ENCODE data around the gene THRB.

DNA sequence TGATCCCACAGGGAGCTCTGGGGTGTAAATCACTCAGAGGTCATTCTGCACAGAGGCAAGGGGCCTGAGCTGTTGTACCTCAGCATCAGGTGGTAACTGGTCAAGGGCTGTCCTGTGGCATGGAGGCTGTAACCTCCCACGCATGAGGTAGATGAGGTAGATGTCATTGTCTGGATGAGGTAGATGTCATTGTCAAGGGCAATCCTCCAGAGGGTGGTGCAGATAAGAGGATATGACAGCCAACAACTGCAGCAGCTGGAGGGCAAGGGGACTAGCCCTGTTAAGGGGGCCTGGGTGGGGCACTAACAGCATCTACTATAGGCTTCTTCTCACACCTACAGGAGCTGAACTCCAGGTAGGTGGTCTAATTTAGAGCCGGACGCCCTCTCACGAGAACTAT, 55.6 kb downstream of the THRB start:
- TF ChIP-seq, protein P1, sequence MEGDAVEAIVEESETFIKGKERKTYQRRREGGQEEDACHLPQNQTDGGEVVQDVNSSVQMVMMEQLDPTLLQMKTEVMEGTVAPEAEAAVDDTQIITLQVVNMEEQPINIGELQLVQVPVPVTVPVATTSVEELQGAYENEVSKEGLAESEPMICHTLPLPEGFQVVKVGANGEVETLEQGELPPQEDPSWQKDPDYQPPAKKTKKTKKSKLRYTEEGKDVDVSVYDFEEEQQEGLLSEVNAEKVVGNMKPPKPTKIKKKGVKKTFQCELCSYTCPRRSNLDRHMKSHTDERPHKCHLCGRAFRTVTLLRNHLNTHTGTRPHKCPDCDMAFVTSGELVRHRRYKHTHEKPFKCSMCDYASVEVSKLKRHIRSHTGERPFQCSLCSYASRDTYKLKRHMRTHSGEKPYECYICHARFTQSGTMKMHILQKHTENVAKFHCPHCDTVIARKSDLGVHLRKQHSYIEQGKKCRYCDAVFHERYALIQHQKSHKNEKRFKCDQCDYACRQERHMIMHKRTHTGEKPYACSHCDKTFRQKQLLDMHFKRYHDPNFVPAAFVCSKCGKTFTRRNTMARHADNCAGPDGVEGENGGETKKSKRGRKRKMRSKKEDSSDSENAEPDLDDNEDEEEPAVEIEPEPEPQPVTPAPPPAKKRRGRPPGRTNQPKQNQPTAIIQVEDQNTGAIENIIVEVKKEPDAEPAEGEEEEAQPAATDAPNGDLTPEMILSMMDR (IDR thresholded peaks at IDR 0.05; ENCODE audit: insufficient read depth, low read length, poor library complexity, severe bottlenecking): no peak
- TF ChIP-seq EZH2phosphoT487 (conservative IDR thresholded peaks at IDR 0.05; ENCODE audit: low read length): no peak

All from SU-DHL-6 (cell line).